NCI-H82 treated with DMSO at 0.1 percent for 48 hours (cell line): ENCODE results near the gene TSSC4.

Source experiments
- DNase-seq: peaks from one replicate; lab custom pipeline; 2025; ENCODE audit not compliant: unreplicated experiment; lab: John Stamatoyannopoulos, UW

TSSC4 gene

DNA sequence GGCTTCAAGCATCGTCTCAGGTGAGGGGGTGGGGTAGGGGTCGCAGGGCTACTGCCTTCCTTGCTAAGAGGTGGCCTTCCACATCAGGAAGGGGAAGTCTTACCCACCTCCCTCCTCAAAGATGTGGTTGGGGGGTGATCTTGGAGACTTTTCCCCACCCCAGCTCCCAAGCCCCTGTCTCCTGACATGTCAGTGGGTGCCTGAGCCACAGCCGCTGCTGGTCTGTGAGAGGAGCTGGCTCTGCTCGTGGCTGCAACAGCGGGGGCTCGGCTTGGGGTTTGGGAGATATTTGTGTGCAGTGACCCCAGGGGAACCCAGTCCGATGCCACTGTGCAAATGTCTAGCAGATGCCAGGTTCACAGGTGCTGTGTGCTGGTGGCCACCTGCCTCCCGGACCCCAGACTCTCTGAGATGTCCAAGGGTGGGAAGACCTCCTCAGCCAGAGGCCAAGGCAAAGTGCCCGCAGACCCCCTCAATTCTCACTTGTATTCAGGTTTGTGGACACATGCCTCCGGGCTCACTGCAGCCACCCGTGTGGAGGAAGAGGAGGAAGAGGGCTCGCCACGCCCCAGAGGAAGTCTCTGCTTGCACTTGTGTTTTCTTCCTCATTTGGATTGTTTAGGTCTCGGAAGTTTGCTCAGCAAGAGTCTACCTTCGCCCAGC is 46.2 kb downstream of the TSSC4 start:
- no peak for DNase-seq

DNA sequence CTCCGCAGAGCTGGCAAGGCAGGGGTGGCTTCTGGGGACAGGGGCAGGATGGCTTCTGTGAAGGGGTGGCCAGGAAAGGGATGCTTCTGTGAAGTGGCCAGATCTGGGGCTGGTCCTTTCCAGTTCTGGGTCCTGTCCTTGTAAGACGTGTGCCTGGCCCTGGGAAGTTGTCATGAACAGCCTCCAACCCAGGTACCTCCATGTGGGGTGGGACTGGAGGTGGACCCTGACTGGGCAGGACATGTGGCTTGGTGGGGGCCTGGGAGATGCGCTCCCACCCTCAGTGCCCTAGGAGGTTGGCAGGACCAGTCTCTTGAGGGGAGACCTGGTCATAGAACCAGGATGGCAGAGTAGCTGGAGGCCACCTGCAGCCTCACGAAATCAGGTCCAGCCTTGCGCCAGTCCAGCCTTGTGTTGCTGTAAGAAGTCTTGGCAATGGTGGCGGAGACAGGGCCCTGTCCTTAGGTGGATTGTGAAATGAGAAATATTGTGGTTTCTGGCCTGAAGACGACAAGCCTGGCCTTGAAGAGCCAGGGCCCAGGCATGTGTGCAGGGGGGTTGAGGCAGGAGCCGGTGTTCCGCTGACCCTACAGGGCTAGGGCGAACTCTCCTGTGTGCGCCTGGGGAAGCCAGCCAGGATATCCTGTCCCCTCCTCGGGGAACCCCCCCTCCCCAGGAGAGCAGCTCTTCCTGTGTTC is 46.9 kb downstream of the TSSC4 start:
- no peak for DNase-seq

GRCh38 chr11:2447951-2448650 is 47.6 kb downstream of the TSSC4 start:
- DNase-seq, result no peak

DNA sequence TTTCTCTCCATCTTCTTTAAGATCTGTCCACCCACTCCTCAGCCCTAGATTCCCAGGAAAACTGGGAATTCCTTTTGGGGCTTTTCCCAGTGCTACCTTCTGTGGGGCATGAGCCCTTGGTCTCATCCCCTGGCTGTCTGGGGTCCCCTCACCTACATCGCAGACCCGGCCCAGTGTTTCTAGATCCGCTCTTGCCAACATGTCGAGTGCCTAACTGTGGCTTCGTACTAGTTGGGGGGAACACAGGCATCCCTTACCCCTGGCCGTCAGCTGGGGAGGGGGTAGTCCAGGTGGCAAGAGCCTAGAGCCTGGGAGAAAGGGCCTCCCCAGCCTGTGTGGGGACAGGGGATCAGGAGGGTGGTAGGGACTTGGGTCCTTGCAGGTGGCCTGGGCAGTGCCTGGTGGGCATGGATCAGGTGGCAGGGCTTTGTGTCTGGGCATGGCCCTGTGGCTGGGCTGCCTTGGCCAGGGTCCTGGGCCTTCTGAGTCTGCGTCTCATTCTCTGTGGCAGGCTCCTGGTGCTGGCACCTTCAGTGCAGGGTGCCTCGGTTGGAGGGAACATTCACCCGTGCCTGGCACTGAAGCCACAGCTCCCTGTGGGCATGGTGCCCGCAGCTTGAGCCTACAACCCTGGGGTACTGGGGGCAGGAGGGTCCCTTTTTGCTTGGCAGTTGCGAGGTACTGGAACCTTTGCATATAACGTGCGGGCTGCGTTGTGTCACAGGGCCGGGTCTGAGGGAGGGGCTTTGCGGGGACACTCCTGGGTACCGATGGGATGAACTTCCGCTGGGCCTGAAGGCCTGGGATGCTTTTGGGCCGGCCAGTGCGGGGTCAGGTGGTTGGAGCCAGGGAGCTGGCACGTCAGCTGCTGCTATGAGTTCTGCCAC is 48.4 kb downstream of the TSSC4 start:
- no peak for DNase-seq

GRCh38 chr11:2449548-2450320 is 49.2 kb downstream of the TSSC4 start:
- no peak for DNase-seq

GRCh38 chr11:2450321-2451041 is 49.9 kb downstream of the TSSC4 start:
- DNase-seq, result no peak

DNA sequence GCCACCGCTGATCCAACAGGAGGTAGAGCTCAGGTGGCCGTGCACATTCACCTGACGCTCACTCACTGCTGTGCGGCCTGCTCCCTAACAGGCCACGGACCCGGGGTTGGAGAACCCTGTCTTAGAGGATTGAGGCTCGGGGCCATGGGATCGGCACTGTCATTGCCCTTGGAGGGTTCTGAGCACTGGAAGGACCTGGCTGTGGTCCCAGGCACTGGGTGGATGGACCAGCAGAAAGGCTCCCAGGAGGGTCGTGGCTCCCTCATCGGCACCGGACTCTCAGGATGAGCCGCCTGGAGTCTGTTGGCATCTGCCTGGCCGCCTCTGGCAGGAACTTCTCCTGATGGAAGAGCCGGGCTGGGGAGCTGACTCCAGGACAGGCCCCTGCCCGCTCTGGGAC is 50.8 kb downstream of the TSSC4 start:
- no peak for DNase-seq

- no peak for DNase-seq
Observed at GRCh38 chr11:2451916-2452315, 51.4 kb downstream of the TSSC4 start.

DNA sequence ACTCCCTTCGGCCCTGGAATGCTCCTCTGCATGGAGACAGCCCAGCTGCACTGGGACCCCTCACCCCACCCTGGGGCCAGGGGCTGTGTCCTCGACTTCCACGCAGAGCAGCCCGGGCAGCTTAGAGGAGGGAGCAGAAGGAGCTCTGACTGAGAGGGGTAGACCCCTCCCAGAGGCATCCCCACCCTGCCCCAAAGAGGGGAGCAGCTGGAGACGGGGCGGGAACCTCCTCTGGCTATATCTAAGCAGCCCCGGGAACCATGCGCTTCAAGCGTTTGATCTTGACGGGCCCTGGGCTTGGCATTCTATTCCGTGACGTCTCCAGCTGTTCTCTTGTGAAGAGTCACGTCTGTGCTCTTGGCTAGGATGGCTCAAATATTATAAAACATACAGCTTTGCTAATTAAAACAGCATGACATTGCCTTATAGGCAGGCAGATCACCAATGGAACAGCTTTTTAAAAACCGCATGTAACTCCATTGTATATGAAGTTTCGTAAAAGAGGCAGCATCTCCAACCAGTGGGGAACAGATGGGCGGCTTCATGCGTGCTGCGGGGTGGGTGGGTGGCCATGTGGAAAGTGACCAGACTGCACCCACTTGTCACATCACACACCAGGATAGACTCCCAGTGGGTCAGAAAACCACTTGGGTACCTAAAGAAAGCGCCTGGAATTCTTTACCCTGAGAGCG is 51.9 kb downstream of the TSSC4 start:
- no peak for DNase-seq

- no peak for DNase-seq
Observed at GRCh38 chr11:2453436-2453835, 52.9 kb downstream of the TSSC4 start.
